GM12872 (cell line): ENCODE data around the gene SKIDA1.

Experiments
- CTCF ChIP-seq: IDR thresholded peaks from 3 replicates; pipeline ENCODE4 v1.5.1; 2011; ENCODE audit warnings: low read depth, mild to moderate bottlenecking, low read length, moderate library complexity; ENCODE audit not compliant: insufficient read depth

Gene SKIDA1

DNA sequence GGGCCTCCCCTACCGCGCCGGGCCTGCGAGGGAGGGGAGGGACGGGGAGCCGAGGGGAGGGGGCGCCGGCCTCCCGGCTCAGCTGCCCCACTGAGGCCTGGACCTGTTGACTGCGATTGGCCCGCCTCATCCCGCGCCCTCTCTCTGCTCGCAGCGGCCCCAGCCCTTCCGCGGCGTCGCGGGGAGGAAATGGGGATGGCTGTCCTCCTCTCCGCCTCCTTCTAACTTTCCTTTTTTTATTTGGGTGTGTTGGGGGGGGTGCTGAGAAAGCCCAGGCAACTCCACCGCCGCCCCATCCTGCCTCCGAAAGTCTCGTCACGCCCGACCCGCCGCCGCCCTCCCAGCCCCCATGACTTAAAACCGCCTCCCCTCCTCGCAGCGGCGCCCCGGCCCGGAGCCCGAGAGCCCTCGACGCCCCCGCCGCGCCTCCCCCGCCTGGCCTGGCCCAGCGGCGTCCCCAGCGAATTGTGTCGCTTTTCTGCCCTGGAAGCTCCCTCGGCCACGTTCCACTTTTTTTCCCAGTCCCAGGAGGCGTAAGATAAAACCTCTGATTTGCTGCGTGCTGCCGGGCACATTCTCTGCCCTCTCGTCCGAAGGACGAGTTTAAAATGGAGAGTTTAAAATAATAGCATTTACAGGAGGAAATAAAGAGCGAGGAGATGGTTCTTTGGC lies 842 bp upstream of the SKIDA1 start:
- TF ChIP-seq CTCF = no peak

DNA sequence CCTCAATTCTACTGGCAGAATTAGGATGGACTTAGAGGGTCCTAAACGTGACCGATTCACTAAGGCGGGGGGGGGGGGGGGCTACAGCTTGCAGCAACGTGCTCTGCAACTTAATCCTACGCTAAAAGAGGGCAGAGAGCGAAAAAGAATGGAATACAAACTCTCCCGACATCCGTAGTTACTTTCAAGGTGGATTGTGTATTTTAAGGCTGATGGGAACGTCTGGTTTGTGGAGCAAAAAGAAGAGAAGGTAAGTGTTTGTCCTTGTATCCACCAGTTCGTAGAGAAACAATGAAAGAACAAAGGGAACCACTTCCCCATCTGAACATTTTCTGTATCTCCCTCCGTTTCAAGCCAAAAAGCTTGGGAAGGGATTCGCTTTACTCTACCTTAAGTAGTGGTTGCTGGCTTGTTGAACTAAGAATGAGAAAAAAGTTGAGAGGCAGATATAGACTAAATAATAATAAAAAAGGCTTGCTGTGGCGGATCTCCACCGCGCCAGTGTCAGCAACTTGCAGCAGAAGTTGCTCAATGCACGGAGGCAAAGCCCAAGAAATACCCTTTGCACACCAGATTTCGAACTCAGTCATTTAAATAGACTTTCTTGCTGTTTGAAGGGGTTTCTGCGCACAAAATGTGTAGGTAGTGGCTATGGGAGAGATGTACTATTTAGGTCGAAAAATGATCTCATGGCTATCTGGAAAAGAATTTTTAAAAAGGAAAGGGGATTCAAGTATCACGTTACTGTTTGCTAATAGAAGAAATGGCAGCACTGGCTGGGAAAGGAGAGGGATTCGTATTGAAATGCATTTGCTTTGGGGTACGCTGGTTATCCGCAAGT lies 736 bp downstream of the SKIDA1 start:
- no peak for TF ChIP-seq CTCF

- TF ChIP-seq CTCF = no peak
Observed at GRCh38 chr10:21524131-21524525, 1.4 kb downstream of the SKIDA1 start.

GRCh38 chr10:21523557-21524008 lies 1.9 kb downstream of the SKIDA1 start:
- TF ChIP-seq CTCF = no peak

DNA sequence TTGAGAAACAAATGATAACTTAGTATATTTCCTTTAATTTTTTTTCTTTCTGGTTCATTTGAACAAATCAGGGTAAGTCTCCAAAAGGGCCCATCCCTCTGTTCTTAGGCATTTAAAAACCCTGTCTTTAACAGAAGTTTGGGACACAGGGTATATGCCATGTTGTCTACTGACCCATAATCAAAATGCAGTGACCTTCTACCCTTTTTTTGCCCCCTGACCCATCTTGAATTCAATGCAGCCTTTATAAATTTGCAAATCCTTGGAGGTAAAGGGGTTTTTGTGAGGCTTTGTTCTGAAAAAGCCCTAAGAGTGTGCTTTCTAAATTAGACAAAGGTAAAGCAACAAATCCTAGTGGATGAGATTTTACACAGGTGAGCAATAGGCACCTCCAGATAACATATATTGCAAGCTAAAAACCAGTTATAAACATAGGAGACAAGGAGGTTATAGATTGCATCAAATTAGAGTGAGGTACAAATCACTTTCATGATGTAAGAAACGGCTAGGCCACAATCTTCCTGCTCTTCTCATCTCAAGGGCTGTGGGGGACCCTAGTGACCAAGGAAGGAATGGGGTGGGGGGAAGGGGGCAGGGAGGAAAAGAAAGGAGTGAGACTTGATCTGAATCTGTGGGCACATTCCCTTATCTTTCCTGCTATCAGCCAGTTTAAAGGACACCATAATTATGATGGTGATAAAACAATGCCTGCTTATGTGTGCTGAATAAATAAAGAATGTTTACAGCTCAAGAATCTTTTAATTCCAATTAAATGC lies 2.7 kb downstream of the SKIDA1 start:
- TF ChIP-seq CTCF = no peak

DNA sequence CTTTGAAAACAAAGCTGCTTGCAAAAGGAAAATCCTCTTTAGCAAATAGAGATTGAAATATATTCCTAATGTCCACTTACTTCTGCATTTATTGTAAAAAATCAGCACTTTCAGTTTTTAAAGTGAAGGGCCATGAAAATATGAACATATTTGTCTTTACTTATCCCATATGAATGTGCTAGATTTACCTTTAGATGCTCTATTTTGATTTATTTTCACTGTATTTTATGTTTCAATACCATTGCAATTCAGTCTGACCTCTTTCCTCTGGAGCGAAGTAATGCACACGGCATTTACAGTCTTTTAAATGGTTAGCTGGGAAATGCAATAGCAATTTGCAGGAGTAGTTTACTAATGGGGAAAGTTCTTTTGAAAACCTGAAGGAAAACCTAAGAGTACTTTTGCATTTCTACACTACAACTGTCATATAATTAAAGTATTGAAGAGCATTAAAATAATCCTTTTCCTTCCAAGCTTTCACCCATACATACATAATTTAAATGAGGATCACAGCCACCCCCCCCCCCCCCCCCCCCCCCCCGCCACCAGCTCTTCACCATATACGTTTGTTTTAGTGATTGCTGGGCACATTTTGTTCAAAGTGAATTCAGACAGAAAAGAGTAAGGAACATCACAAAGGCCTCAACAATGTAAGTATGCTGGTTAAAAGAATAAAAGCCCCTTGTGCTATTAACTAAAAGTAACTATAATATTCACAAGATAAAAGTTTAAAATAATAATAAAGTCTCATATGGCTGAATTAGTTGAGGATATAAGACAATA lies 3.5 kb downstream of the SKIDA1 start:
- TF ChIP-seq CTCF = no peak
